ENCODE results near the gene WDR35.
A peak's percentile ranks its signal among the peaks of the same experiment; 100 is the strongest.
"Not testable (repeated sequence)": the region's sequence is repeated elsewhere in the genome, so short reads cannot be mapped to it uniquely, and the experiment has no call there.

Gene WDR35

DNA sequence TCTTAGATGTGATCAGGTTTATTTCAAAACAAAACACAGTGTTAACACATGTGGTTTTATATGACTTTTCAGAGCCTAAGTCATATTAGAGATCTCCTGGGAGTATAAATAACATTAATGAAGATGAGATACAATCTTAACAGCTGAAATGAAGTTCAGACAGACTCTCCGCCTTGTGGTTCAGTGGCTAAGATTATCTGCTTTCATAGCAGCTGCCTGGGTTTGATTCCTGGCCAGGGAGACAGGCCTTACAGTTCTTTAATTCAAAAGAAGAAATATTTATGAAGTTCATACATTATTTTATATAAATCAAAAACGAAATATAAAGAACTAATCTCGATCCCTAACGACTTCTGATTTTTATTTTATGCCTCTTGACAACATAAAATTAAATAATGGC lies 52.9 kb downstream of the WDR35 start:
- no peak for DNase-seq (ENCODE audit: low read depth)

DNA sequence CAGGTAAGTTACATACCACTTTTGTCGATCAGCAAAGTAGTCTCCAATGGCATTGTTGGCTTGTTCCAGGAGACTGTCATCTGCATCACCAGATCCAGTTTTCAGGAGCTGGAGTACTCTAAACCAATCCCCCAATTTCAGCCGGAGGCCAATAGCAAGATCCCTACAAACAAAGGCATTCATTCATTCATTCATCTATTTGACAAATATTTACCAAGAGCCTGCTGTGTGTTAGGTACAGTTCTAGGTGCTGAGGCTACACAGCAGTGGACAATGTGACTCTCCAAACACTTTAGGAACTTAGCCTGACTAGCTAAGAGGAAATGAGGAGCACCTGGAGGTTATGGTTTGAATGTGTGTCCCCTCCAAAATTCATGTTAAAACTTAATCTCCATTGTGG lies 53.7 kb downstream of the WDR35 start:
- DNase-seq (ENCODE audit: low read depth): no peak

GRCh38 chr2:19933351-19933981 lies 56.4 kb downstream of the WDR35 start:
- peak; percentile 59 for DNase-seq (ENCODE audit: low read depth)

GRCh38 chr2:19932928-19933327 lies 57.0 kb downstream of the WDR35 start:
- no peak for DNase-seq (ENCODE audit: low read depth)

GRCh38 chr2:19929226-19929625 lies 60.7 kb downstream of the WDR35 start:
- DNase-seq (ENCODE audit: low read depth): no peak

DNA sequence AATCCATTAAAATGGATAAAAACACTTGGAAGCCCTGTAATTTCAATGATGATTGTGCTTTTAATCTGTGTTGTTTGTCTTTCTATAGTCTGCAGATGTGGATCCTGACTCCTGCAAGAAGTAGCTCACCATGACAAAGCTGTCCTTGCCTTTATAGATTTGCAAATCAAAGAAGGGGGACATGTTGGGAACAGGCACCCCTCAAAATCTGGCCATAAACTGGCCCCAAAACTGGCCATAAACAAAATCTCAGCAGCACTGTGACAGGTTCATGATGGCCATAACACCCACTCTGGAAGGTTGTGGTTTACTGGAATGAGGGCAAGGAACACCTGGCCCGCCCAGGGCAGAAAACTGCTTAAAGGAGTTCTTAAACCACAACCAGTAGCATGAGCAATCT lies 62.1 kb downstream of the WDR35 start:
- not testable (repeated sequence) for DNase-seq (ENCODE audit: low read depth)

- DNase-seq (ENCODE audit: low read depth): not testable (repeated sequence)
Measured at GRCh38 chr2:19924526-19924925, 65.4 kb downstream of the WDR35 start.

- not testable (repeated sequence) for DNase-seq (ENCODE audit: low read depth)
Measured at GRCh38 chr2:19922188-19922587, 67.7 kb downstream of the WDR35 start.

DNA sequence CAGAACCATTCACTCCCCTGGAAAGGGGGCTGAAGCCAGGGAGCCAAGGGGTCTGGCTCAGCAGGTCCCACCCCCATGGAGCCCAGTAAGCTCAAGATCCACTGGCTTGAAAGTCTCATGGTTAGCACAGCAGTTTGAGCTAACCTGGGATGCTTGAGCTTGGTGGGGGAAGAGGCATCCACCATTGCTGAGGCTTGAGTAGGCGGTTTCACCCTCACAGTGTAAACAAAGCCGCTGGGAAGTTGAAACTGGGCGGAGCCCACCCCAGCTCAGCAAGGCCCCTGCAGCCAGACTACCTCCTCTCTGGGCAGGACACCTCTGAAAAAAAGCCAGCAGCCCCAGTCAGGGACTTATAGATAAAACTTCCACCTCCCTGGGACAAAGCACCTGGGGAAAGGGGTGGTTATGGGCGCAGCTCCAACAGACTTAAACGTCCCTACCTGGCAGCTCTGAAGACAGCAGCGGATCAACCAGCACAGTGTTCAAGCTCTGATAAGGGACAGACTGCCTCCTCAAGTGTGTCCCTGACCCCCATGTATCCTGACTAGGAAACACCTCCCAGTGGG lies 73.4 kb downstream of the WDR35 start:
- DNase-seq (ENCODE audit: low read depth): no peak

- no peak for DNase-seq (ENCODE audit: low read depth)
Measured at GRCh38 chr2:19914266-19914975, 75.5 kb downstream of the WDR35 start.

- peak; percentile 96 for DNase-seq (ENCODE audit: low read depth)
Measured at GRCh38 chr2:19911808-19912509, 77.9 kb downstream of the WDR35 start.

DNA sequence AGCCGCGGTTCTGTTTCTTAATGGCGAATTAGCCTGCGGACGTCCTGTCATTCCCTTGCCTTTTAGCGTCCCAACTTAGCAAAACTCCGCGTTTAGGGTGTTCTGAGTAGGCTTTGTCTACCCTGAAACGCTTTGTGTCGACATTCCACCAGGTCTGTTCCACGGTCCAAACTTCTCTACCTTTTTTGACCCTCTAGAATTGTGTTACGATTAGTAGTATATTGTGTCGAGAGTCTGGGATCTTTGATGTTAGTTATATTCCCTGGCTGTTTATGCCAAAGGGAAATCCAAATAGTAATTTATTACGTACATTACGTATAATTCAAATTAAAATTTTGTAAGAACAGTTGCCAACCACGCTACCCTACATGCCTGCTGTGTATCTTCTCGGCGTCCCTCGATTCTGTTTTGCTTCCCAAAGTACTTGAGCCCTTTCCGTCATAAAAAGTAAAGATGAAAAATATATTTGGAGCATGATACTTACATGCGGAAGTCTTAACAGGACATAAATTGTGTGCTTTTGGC lies 87.6 kb downstream of the WDR35 start:
- DNase-seq (ENCODE audit: low read depth): no peak

GRCh38 chr2:19901442-19902215 lies 88.3 kb downstream of the WDR35 start, which contains the start of gene TTC32:
TSS of gene TTC32 (minus strand) at chr2:19901983. CDS start at chr2:19901854, 129 bp downstream.
- peak; percentile 95 for DNase-seq (ENCODE audit: low read depth)

- no peak for DNase-seq (ENCODE audit: low read depth)
Measured at GRCh38 chr2:19900931-19901441, 88.9 kb downstream of the WDR35 start.

DNA sequence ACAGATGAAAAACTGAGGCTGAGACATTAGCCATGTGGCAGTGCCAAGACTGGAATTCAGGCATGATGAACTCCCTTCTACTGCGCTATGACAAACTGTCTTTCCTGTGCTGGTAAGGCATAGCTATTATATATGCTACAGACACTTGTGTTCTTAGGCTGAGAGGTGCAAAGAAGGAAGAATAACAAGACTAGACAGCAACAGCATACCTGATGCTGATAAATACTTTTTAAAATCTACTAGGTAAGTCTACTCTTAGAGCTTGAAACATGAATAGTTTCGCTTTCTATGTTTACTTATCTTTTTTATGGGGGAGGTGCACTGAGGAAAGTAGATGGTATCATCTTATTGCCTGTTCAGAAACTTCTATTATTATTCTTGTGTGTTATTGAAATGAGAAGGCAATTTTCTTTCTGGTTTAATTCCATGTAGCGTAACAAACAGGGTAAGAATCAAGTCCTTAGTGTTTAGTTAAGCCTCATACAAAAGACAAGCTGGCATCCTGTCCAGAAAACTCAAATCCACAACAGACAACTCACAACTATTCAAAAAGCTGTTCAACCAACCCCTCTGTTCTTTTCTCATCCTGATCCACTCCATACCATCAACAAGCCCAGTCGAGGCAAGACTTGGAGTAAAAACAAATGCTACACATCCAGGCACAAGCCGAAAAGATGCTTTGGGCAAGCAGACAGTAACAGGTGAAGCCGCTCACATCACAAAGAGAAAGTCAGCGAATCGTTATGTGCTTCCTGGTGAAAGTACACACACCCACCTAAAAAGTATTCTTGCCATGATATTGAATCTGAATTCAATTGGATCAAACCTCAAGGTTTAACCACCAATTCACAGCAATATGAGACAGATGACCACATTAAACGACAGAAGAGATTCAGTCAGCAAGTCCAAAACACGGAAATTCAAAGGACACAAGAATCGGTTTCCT lies 89.6 kb downstream of the WDR35 start:
- no peak for DNase-seq (ENCODE audit: low read depth)

DNA sequence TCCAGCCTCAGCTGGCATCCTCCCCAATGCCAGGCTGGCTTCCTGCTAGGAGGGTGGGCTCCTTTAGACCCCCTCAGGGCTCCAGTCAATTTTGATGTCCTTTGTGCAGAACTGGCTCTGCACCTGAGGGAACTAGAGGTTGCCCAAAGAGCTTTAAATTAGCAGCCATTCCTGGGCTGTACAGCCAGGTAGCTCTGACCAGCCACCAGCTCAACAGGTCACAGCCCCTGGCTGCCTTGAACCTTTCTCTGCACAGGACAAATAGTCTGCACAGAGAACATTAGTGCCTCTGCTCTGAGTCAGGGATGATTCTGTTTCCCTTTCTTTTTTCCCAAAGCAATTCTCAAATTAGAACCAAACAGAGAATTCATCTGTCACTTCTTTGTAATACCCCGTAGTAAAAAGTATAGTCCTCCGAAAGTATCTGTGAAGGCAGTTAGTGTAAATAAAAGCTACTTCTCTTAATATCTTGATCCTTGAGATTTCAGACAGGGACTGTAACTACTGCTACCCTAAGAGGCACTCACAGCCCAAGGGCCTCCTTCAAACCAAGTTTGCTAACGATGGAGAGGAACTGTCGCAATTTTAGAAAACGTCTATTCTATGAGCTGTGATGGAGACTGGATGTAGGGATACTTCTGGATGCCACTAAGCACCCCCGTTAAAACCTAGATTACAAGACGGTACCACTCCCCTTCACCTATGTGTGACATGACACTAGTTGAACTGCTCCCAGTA lies 91.1 kb downstream of the WDR35 start:
- no peak for DNase-seq (ENCODE audit: low read depth)

DNA sequence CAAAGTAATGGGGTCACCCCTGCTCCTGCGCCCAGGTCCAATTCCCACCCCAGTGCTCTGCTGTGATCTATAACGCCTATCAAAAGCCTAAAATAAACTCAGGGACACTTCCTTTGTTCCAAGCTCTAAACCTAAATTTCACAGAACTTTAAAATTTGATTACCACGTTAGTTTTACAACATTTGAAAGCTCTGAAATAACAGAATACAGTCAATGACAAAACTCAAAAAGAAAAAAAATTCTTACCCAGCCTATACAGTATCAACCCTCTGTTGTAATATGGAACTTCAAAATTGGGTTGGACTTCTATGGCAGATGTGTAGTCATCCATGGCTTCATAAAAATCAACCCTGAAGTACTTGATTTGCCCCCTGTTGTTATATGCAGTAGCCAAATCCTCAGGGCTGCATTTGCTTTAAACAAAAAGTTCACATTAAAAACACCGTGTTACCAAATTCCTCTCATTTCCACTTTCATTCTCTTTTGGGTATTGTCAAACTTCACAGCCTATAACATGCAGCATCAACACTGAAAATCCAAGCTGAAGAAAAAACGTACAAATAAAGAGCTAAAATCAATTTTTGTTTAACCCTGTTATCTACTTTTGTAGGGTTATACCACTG lies 92.2 kb downstream of the WDR35 start:
- no peak for DNase-seq (ENCODE audit: low read depth)

- no peak for DNase-seq (ENCODE audit: low read depth)
Measured at GRCh38 chr2:19895535-19895934, 94.4 kb downstream of the WDR35 start.

GRCh38 chr2:19894134-19894792 lies 95.6 kb downstream of the WDR35 start:
- DNase-seq (ENCODE audit: low read depth): no peak

All from HS-27A (cell line).